ACC112 (cell line): ENCODE results near the gene OPRD1.
"Not testable (repeated sequence)": the region's sequence is repeated elsewhere in the genome, so short reads cannot be mapped to it uniquely, and the experiment has no call there.

Source experiments
- H2AFZ ChIP-seq: fragments of 200-600 bp; sonication (generic); one replicate; pipeline ENCODE4 v1.6.0; 2017; ENCODE audit warnings: antibody characterized with exemption, low read length; ENCODE audit not compliant: unreplicated experiment
- H3K27ac ChIP-seq: fragments of 200-600 bp; sonication (generic); 2 replicates; pipeline ENCODE4 v1.5.1; 2014; ENCODE audit warnings: low read depth, mild to moderate bottlenecking, antibody characterized with exemption, low read length, moderate library complexity
- H3K27me3 ChIP-seq: fragments of 200-600 bp; sonication (generic); 2 replicates; pipeline ENCODE4 v1.6.1; 2014; ENCODE audit warnings: mild to moderate bottlenecking, antibody characterized with exemption, low read length, moderate library complexity, mixed read lengths; ENCODE audit not compliant: insufficient read depth
- H3K36me3 ChIP-seq: fragments of 200-600 bp; sonication (generic); 2 replicates; pipeline ENCODE4 v1.6.1; 2016; ENCODE audit warnings: mild to moderate bottlenecking, antibody characterized with exemption, low read length, moderate library complexity, mixed read lengths; ENCODE audit not compliant: insufficient read depth
- H3K4me1 ChIP-seq: fragments of 200-600 bp; sonication (generic); one replicate; pipeline ENCODE4 v1.6.1; 2016; ENCODE audit warnings: low read length, mixed read lengths; ENCODE audit not compliant: insufficient read depth, unreplicated experiment, control insufficient read depth
- H3K4me3 ChIP-seq: fragments of 200-600 bp; sonication (generic); 2 replicates; pipeline ENCODE4 v1.5.1; 2014; ENCODE audit warnings: mild to moderate bottlenecking, low read depth, low read length
- H3K79me2 ChIP-seq: fragments of 200-600 bp; sonication (generic); one replicate; pipeline ENCODE4 v1.6.0; 2016; ENCODE audit warnings: low read length; ENCODE audit not compliant: control insufficient read depth, unreplicated experiment, insufficient read depth

OPRD1 gene

GRCh38 chr1:28865997-28866650 is 54.2 kb downstream of the OPRD1 start:
- peaks cover 19% of the 10 kb centered on the region for H3K27me3 ChIP-seq
- H3K27ac ChIP-seq = no peak overlapping the region
- H3K36me3 ChIP-seq = no peaks in the 10 kb centered on the region
- H3K4me3 ChIP-seq = no peak overlapping the region
- H2AFZ ChIP-seq = no peak overlapping the region
- no peaks in the 10 kb centered on the region for H3K4me1 ChIP-seq
- no peaks in the 10 kb centered on the region for H3K79me2 ChIP-seq

DNA sequence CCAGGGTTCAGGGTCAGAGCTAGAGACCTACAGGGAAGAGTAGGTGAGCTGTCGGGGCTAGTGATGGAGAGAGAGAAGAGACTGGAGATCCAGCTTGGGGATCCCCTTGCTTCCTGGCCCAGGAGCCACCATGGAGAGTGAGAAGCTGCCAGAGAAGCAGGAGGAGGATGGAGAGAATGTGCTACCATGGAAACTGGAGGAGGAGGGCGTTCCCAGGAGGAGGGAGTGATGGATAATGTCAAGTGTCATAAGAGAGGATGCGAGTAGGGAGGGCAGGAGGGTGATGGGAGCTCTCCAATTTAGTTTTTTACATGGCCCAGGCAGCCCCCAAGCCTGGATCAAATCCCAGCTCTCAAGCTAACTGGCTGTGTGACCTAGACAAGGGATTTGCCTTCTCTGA is 55.9 kb downstream of the OPRD1 start:
- no peak overlapping the region for H3K27ac ChIP-seq
- no peak overlapping the region for H2AFZ ChIP-seq
- no peaks in the 10 kb centered on the region for H3K79me2 ChIP-seq
- H3K27me3 ChIP-seq = peaks cover 19% of the 10 kb centered on the region
- H3K4me1 ChIP-seq = no peaks in the 10 kb centered on the region
- H3K4me3 ChIP-seq = no peak overlapping the region
- H3K36me3 ChIP-seq = no peaks in the 10 kb centered on the region

GRCh38 chr1:28869952-28870351 is 58.0 kb downstream of the OPRD1 start:
- H2AFZ ChIP-seq = no peak overlapping the region
- H3K4me3 ChIP-seq = no peak overlapping the region
- H3K27ac ChIP-seq = no peak overlapping the region
- H3K27me3 ChIP-seq = peaks cover 19% of the 10 kb centered on the region
- no peaks in the 10 kb centered on the region for H3K4me1 ChIP-seq
- no peaks in the 10 kb centered on the region for H3K36me3 ChIP-seq
- H3K79me2 ChIP-seq = no peaks in the 10 kb centered on the region

DNA sequence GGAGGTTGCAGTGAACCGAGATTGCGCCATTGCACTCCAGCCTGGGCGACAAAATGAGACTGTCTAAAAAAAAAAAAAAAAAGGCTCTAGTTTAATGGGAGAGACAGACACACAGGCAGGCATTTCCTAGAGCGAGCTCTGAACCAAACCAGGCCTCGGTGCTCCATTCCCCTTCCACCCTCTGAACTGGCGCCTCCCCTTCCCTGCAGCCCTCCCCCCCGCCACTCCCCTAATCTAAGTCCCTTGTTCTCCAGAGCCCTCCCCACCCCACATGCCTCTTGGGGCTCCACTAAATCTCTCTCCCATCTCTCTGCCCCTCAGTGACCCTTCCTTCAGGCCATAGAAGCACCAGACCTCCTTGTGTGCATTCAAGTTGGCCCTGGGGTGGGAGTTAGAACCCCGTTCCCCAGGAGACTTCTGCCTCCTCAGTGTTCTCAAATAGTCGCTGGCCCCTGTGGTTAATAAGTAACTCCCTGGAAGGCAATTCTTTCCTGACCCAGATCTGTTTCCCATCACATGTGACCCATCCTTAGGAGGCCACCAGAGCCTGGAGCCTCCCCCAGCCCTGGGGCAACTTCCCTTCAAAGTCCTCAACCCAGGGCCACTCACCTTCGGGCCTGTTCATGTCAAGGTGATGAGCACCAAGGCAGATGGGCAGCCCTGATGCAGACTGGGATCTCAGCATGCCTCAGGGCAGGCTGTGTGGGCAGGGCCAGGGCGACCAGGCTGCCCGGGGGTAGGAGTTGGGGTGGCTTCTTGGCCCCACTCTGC is 59.8 kb downstream of the OPRD1 start:
- no peak overlapping the region for H2AFZ ChIP-seq
- H3K36me3 ChIP-seq = no peaks in the 10 kb centered on the region
- no peaks in the 10 kb centered on the region for H3K4me1 ChIP-seq
- no peaks in the 10 kb centered on the region for H3K79me2 ChIP-seq
- no peak overlapping the region for H3K27ac ChIP-seq
- no peak overlapping the region for H3K4me3 ChIP-seq
- H3K27me3 ChIP-seq = peaks cover 23% of the 10 kb centered on the region

GRCh38 chr1:28875134-28875533 is 63.2 kb downstream of the OPRD1 start:
- H3K27me3 ChIP-seq, H3K4me3 ChIP-seq, H2AFZ ChIP-seq, H3K4me1 ChIP-seq, H3K36me3 ChIP-seq, H3K79me2 ChIP-seq, H3K27ac ChIP-seq: not testable (repeated sequence)

- peaks cover 1% of the 10 kb centered on the region for H3K4me1 ChIP-seq
- H2AFZ ChIP-seq = no peak overlapping the region
- H3K4me3 ChIP-seq = no peak overlapping the region
- no peak overlapping the region for H3K27ac ChIP-seq
- H3K79me2 ChIP-seq = no peaks in the 10 kb centered on the region
- H3K36me3 ChIP-seq = no peaks in the 10 kb centered on the region
- H3K27me3 ChIP-seq = peaks cover 6% of the 10 kb centered on the region; the same call in 1 of the 2 replicates
Measured at GRCh38 chr1:28877132-28877781, 65.3 kb downstream of the OPRD1 start.

- Histone ChIP-seq H3K79me2 (no peaks in the 10 kb centered on the region), H3K4me3 (no peak overlapping the region), H3K27ac (no peak overlapping the region), H2AFZ (no peak overlapping the region), H3K36me3 (no peaks in the 10 kb centered on the region), H3K27me3 (peaks cover 6% of the 10 kb centered on the region; the same call in 1 of the 2 replicates), H3K4me1 (peaks cover 3% of the 10 kb centered on the region)
Measured at GRCh38 chr1:28878796-28879195, 66.8 kb downstream of the OPRD1 start.

- Histone ChIP-seq H3K27me3 (no peaks in the 10 kb centered on the region), H3K4me3 (no peak overlapping the region), H3K36me3 (no peaks in the 10 kb centered on the region), H3K4me1 (peaks cover 15% of the 10 kb centered on the region), H3K79me2 (no peaks in the 10 kb centered on the region), H3K27ac (no peak overlapping the region), H2AFZ (peak overlapping the region; percentile 80)
Measured at GRCh38 chr1:28882009-28882628, 70.1 kb downstream of the OPRD1 start.

- no peaks in the 10 kb centered on the region for H3K27me3 ChIP-seq
- H3K27ac ChIP-seq = no peak overlapping the region
- H3K4me1 ChIP-seq = peaks cover 20% of the 10 kb centered on the region
- no peak overlapping the region for H3K4me3 ChIP-seq
- H3K79me2 ChIP-seq = no peaks in the 10 kb centered on the region
- no peaks in the 10 kb centered on the region for H3K36me3 ChIP-seq
- H2AFZ ChIP-seq = no peak overlapping the region
Measured at GRCh38 chr1:28883242-28883616, 71.3 kb downstream of the OPRD1 start.

DNA sequence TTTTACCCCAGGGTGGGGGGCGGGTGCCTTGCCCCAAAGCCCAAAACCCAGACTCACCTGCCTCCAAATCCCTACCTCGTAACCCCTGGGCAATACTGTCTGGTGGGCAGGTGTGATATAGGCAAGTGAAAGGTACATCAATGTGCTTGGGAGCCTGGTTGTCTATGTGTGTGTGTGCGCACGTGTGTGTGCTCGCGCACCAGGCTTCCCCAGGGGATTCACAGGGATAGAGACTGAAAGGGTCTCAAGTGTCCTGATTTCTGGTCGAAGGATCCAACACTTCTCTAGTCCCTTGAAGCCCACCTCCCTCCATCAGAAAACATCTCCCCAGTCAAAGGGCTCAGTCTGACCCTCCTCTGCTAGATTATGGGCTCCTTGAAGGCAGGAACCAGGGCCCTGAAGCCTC is 73.5 kb downstream of the OPRD1 start:
- Histone ChIP-seq H3K36me3 (no peaks in the 10 kb centered on the region), H3K4me1 (peaks cover 20% of the 10 kb centered on the region), H3K27ac (no peak overlapping the region; the same call in 1 of the 2 replicates), H2AFZ (no peak overlapping the region), H3K4me3 (no peak overlapping the region), H3K27me3 (no peaks in the 10 kb centered on the region), H3K79me2 (no peaks in the 10 kb centered on the region)
